Stimulated activated CD4-positive, alpha-beta T cell treated with anti-CD3 and anti-CD28 coated beads, Interleukin-2, amount 100 ng/mL, for 4 hours (primary cell): Measurements from ENCODE around the gene MT1E.
"Not testable (repeated sequence)": the region's sequence is repeated elsewhere in the genome, so short reads cannot be mapped to it uniquely, and the experiment has no call there.

ENCODE experiments used
- DNase-seq: peaks from one replicate; pipeline ENCODE4 v3.0.0-alpha.2; 2020; ENCODE audit warnings: low read depth

Gene MT1E

DNA sequence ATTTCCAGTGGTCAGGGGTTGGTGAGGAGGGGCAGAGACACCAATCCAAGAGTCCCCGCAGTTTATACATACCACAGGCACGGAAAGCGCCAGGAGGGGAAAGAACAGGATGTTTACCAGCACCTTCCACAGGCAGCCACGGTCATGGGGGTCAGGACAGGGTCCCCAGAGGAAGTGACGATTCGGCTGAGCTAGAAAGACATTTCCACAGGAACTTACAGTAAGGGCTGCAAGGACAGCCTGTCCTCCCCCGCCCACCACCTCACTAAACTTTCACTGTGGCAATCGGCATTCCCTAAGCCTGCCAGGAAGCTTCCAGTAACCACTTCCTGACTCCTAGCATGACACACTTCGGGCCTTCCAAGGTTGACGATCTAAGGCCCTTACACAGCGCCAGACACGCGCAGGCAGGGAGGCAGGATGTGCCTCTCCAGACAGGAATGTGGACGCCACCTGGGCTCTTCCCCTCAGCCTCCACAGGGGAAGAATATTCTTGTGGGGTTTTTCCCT lies 18.4 kb upstream of the MT1E start:
- DNase-seq, result no peak

DNA sequence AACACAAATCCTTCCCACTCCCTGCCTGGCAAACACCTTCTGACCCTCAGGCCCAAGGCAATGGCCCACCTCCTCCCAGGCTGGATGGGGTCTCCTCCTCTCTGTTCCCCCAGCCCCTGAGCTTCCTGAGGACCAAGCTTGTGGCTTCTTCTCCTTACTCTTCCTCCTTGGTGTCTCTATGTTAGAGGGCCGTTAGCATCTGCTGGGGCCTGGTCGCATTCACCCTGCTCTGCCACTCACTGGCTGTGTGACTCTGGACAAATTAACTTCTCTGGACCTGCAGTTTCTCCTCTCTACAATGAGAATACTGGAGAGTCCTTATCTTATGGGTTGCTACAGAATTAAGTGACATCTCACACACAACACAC lies 17.9 kb upstream of the MT1E start:
- DNase-seq, result no peak

DNA sequence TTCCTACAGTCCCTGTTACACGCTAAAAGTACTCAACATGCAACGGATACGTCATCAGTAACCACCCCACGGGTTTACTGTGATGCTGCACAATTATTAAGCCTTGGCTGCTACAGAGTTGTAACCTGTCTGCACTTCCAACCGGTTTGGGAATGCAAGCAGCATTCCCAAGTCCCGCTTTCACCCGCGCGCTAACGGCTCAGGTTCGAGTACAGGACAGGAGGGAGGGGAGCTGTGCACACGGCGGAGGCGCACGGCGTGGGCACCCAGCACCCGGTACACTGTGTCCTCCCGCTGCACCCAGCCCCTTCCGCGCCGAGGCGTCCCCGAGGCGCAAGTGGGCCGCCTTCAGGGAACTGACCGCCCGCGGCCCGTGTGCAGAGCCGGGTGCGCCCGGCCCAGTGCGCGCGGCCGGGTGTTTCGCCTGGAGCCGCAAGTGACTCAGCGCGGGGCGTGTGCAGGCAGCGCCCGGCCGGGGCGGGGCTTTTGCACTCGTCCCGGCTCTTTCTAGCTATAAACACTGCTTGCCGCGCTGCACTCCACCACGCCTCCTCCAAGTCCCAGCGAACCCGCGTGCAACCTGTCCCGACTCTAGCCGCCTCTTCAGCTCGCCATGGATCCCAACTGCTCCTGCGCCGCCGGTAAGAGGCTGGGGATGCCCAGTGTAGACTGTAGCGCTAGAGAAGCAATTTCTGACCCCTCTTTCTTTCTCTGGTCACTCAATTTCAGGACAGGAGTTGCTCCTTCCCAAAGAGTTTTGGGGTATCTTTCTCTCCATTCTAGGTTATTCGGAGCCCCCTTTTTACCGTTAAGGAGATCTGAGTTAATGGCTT lies 17.3 kb upstream of the MT1E start, which contains the start of gene MT2A:
Gene MT2A, plus strand, starts transcription at position 542 of the 833 bp plus-strand sequence. Its CDS starts 72 bp downstream, at position 614.
- peak; percentile 83 for DNase-seq

DNA sequence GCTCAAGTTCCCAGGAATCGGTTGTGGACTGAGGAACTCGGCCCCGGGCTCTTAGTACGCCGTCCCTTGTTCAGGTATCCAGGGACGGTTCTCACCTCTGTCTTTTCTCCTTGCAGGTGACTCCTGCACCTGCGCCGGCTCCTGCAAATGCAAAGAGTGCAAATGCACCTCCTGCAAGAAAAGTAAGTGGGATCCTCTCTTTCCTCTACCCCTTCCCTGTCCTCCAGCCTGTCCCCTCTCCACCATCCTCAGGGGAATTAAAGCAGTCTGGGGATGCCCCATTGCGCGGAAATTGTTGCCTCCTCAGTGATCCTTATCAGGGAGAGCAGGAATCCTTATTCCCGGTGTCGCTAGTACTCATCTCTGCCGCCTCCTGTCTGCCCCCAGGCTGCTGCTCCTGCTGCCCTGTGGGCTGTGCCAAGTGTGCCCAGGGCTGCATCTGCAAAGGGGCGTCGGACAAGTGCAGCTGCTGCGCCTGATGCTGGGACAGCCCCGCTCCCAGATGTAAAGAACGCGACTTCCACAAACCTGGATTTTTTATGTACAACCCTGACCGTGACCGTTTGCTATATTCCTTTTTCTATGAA lies 16.6 kb upstream of the MT1E start:
- no peak for DNase-seq

DNA sequence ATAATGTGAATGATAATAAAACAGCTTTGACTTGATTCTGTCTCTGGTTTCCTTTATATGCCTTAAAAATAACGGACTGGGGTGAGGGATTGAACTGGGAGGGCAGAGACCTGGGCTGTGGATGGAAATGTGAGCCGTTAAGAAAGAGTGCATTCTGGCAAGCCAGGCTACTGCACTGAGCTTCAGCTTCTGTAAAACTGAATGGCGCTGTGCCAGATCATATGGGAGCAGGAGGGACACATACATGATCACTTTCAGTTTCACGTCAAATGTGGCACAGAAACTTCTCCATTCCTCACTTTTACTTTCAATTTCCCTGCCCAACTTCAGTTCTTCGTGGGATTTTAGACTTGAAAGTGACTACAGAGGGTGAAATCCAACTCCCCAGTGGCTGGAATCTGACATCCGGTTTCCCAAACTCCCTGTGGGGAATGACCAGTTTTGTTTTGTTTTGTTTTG lies 16.1 kb upstream of the MT1E start:
- DNase-seq, result peak; percentile 72

DNA sequence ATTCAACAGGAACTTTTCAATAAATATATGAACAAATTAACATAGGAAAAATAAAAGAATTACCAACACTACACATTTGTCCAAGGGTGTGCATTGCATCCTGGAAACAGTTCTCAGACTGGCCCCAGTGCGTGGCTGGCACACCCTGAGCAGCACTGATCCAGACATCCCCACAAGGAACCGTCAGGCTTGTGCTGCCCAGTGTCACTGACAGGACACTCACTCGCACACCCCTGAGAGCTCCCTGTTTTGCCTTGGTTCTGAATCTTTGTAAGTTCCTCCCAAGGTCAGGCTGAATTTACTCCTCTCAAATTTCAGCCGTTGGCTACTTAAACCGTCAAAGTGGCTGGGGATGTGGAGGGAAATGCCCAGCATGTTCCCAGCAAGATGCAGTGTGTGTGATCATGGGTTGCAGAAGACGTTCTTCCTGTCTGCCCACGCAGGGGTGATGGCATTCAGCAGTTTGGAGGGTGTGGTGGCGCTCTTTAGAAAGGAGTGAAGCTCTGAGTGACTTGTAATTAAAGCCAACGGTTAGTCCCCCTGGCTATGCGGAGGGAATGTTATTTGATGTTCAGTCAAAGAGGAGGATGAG lies 15.5 kb upstream of the MT1E start:
- DNase-seq, result peak; percentile 76

DNA sequence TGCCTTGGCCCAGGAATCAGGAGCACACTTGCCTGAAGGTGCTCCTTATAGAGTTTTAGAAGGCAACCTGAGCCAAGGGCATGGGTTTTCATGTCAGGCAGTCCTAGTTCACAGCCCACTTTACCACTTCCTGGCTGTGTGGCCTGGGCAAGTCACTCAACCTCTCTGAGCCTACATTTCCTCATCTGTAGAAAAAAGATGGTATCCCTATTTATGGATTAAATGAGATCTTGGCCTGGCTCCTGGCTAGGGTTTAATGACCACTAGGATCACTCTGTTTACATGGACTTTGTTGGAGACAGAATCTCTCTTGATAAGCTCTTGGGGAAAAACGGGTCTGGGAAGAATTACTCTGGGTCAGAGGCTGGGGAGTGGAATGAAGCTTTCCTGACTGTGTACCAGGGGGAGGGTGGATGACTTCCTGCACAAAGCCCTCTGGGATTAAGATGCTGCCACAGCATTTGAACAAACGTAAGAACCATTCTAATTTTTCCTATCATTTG lies 14.9 kb upstream of the MT1E start:
- peak; percentile 26 for DNase-seq

DNA sequence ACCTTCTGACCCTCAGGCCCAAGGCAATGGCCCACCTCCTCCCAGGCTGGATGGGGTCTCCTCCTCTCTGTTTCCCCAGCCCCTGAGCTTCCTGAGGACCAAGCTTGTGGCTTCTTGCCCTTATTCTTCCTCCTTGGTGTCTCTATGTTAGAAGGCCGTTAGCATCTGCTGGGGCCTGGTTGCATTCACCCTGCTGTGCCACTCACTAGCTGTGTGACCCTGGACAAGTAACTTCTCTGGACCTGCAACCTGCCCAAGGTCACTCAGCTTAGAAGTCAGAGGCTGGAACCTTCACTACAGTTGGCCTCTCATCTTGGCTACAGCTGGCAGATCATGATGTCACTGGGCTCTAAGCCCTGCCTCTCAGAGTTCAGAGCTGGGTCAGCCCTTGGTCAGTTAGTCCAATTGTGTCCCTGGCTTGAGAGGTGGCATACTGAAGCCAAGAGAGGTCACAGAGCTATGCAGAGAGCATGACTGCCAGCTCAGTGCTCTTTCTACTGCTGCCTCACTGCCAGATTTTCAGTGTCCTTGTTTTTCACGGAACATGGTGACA lies 14.2 kb upstream of the MT1E start:
- no peak for DNase-seq

DNA sequence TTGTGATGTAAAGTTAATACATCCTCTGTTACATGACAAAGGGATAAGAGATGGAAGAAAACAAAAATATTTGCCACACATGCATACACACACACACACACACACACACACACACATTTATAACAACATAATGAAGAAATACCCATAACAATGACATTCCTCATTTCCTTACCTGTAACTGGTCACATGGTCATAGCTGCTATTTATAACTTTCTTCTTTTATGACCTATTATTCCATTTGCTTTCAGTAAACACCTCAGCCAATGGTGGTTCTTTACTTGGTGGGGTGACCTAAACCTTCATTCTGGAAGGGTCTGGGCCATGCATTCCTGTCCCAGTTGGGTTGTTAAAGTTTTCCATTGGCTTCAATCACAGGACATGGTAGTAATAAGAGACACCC lies 11.9 kb upstream of the MT1E start:
- DNase-seq, result no peak

DNA sequence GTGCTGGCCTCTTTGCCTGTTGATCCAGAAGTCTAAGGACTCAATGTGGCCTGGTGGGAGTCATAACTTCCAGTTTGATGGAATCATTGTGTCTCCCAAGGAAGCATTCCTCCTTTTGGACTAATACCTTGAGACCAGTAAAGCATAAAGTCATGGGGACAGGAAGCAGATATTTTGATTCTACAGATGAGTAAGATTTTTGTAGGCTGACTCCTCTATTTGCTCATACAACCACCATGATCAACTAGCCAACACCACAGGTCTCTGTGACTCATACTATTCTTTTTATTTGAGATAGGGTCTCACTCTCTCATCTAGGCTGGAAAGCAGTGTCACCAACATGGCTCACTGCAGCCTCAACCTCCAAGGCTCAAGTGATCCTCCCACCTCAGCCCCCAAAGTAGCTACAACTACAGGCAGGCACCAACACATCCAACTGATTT lies 11.0 kb upstream of the MT1E start:
- DNase-seq, result no peak

DNA sequence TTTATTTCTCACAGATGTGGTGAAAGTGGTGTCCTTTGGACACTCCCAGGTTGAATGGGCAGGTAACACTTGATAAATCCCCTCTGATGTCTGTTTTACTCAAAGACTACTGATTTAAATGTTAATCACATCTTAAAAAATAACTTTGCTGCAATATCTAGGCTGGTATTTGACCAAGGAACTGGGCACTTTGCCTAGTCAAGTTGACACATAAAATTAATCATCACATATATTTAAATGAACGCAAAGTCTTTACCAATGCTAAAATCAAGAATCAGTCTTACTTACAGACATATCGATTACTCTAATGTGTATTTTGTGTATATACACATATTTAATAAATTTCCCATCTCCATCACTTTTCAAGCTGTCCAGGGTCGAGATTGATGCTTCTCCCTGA lies 10.2 kb upstream of the MT1E start:
- DNase-seq, result no peak

DNA sequence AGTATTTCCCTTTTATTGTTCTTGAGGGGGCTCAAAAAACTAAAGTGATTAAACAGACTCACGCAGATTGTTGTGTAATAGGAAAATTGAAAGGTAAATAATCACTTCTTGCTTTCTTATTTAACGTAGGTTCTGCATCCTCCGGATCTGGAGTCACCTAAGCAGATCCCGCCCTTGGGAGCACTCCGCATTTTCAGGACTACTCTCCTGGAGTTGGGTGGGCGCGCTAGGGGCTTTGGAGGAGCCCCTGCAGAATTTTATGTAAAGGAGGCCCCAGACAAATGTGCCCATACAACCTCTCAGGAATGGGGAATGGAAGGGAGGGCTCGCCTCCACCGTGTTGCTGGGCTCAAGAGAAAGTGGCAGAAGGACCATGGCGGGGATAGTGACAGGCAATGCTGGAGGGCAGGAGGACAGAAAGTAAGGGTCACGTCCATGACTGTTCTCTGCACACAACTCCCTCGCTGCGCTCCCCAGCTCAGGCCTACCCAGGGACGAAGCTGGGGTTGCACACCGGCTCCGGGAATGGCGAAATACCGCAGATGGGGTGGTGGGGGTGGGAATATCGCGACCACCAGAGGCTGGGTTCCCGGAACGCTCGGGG lies 8.9 kb upstream of the MT1E start:
- no peak for DNase-seq

DNA sequence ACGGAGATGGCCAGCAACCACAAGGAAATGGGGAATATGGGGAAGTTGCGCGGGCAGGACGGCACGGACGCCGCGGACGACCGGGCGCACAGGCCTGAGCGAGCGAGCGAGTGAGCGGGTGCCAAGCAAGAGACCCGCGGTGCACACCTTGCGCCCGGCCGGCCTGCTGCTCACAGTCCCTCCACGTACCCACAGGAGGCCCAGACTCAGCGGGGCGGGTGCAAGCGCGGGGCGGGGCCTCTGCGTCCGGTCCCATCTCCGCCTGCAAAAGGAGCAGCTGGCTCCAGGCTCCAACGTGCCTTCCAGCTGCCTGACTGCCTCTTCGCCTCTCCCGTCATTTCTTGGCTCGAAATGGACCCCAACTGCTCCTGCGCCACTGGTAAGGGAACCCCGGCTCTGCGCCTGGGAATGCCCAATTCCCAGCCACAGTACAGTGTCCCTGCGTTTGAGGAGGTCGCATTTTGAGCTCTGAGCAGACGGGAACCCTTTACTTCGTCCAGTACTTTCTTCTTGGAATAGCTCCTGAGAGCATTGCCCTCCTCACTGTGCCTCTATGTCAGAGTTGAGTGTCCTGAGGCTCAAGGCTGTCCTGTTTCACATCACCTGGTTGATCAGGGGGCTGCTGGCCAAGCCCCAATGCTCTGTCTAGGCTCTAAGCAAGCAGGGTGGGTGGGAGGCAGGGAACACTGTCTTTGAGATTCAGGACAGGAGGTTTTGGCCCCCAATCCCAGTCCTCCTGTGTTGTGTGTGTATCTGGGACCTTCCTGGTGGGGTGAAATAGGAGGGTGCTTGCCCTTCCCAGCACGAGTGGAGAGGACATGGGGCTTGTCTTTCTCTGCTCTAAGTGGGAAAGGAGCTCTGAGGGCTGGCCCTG lies 8.1 kb upstream of the MT1E start:
- peak; percentile 35 for DNase-seq

DNA sequence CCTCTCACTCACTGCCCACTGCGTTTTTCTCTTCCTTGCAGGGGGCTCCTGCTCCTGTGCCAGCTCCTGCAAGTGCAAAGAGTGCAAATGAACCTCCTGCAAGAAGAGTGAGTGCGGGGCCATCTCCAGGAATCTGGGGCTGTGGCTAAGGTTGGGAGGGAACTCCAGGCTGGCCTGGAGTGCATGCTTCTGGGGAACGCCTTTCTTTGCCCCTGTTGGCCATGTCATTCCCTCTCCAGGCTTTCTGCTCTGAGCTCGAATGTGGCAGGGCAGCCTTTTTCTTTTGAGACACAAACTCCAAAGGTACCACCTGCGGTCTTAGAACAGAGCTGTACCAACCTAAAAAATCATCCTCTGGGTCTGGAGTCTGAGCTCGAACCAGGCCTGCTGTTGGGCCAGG lies 7.4 kb upstream of the MT1E start:
- no peak for DNase-seq

DNA sequence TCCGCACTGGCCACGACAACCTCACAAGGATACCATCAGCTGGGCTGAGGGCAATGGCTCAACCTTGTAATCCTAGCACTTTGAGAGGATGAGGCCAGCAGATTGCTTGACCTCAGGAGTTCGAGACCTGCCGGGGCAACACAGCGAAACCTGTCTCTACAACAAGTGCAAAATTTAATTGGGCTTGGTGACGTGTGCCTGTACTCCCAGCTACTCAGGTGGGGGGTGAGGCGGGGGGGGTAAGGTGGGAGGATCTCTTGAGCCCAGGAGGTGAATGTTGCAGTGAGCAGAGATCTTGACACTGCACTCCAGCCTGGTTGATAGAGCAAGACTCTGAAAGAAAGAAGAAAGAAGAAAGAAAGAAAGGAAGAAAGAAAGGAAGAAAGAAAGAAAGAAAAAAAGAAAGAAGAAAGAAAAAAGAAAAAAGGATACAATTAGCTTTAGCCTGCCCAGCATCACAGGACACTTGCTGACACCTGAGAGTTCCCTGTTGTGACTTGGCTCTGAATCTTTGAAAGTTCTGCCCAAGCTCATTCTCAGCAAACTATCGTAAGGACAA lies 5.2 kb upstream of the MT1E start:
- no peak for DNase-seq

DNA sequence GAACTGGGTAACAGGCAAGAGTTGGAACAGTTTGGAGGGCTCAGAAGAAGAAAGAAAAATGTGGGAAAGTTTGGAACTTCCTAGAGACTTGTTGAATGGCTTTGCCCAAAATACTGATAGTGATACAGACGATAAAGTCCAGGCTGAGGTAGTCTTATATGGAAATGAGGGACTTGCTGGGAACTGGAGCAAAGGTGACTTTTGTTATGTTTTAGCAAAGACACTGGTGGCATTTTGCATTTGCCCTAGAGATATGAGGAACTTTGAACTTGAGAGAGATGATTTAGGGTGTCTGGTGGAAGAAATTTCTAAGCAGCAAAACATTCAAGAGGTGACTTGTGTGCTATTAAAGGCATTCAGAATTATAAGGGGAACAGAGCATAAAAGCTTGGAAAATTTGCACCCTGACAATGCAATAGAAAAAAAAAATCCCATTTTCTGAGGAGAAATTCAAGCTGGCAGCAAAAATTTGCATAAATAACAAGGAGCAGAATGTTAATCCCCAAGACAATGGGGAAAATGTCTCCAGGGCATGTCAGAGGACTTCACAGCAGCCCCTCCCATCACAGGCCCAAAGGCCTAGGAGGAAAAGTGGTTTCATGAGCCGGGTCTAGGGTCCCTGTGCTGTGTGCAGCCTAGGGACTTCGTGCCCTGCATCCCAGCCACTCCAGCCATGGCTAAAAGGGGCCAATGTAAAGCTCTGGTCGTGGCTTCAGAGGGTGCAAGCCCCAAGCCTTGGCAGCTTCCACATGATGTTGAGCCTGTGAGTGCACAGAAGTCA lies 3.7 kb upstream of the MT1E start:
- DNase-seq, result not testable (repeated sequence)

DNA sequence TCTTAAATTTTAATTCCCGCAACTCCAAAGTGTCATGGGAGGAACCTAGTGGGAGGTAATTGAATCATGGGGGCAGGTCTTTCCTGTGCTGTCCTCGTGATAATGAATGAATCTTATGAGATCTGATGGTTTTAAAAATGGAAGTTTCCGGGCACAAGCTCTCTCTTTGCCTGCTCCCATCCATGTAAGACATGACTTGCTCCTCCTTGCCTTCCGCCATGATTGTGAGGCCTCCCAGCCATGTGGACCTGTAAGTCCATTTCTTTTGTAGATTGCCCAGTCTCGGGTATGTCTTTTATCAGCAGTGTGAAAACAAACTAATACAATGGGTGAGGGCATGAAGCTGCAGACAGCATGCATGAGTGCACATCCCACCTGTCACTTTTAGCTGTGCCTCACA lies 2.4 kb upstream of the MT1E start:
- DNase-seq, result not testable (repeated sequence)

DNA sequence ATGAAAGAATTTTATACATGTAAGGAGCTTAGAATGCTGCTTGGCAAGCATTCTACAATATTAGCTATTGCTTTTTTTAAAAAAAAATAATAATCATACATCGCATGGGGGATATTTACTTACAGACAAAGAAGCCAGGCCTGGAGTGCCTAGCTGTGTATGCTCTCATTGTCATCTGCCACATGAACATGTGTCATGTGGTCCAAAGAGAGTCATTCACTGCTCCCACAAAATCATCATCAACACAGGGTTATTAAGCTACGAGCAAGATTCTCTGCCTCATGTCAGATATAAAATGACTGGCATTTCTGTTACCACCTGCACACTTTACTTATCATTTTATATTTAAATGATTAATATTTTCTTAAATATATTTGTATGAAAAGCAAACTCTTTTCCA lies 1.9 kb upstream of the MT1E start:
- no peak for DNase-seq

DNA sequence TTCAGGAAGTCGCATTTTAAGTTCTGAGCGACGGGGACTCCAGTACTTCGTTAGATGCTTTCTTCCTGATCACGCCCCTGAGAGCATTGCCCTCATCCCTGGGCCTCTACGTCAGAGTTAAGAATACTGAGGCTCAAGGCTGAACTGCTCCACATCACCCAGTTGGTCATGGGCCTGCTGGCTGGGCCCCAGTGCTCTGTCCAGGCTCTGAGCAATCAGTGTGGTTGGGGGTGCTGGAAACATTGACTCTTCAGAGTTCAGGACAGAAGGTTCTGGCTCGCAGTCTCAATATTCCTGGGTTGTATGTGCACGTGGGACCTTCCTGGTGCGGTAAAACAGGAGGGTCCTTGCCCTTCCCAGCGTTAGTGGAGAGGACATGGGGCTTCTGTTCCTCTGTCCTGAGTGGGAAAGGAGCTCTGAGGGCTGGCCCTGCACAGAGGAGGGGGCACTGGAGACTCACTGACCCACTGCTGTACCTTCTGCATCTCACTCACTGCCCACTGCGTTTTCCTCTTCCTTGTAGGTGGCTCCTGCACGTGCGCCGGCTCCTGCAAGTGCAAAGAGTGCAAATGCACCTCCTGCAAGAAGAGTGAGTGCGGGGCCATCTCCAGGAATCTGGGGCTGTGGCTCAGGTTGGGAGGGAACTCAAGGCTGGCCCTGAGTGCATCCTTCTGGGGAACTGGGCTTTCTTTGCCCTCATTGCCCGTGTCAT lies 518 bp downstream of the MT1E start:
- no peak for DNase-seq
